IMR-90 (cell line): ENCODE data around the gene ALAS2. TPM values are rescaled to one million over a fixed set of nuclear protein-coding genes. Genes with fewer than 3 reads are reported as not detected.

Source experiments
- ATAC-seq: fragments of 200-7000 bp; cut with Tn5 transposase; 2 replicates; pipeline ENCODE4 v1.9.1; 2020; ENCODE audit warnings: low read depth, mild to moderate bottlenecking, moderate library complexity
- BruUV-seq: library from RNA; stranded (reverse); fragments of 400-500 nt; replicated peaks from 2 replicates; lab custom pipeline; 2021; lab: Mats Ljungman, UMichigan
- CTCF ChIA-PET: fragments of 300-600 bp; formaldehyde crosslinking; extraction: SDS; loops from one replicate; lab custom pipeline; 2021; ENCODE audit warnings: antibody characterized with exemption; lab: Yijun Ruan, JAX
- POLR2A ChIA-PET: fragments of 300-600 bp; sonication (Branson Sonifier 250); formaldehyde crosslinking; loops from one replicate; lab custom pipeline; 2022; ENCODE audit warnings: antibody characterized with exemption; ENCODE audit not compliant: unreplicated experiment; lab: Charles Lee
- DNase-seq: peaks from one replicate; pipeline ENCODE4 v3.0.0; 2013
- H2AFZ ChIP-seq: replicated peaks from 2 replicates; pipeline ENCODE3; 2013; ENCODE audit warnings: low read length, mild to moderate bottlenecking; ENCODE audit not compliant: poor library complexity
- H2AK5ac ChIP-seq: 2 replicates; pipeline ENCODE4 v1.6.1; 2013; ENCODE audit warnings: low read depth, low read length, inconsistent platforms
- H2AK9ac ChIP-seq: replicated peaks from 2 replicates; pipeline ENCODE3; 2013; ENCODE audit warnings: mild to moderate bottlenecking, low read depth, low read length, moderate library complexity; ENCODE audit not compliant: poor library complexity
- H2BK120ac ChIP-seq: 2 replicates; pipeline ENCODE4 v1.6.1; 2013; ENCODE audit warnings: low read depth, low read length, inconsistent platforms
- H2BK15ac ChIP-seq: 3 replicates; pipeline ENCODE4 v1.6.1; 2013; ENCODE audit warnings: low read depth, low read length, inconsistent platforms
- H2BK20ac ChIP-seq: 2 replicates; pipeline ENCODE4 v1.6.1; 2013; ENCODE audit warnings: low read depth, mild to moderate bottlenecking, inconsistent platforms, low read length, moderate library complexity
- H2BK5ac ChIP-seq: 2 replicates; pipeline ENCODE4 v1.6.1; 2013; ENCODE audit warnings: mild to moderate bottlenecking, low read depth, low read length, inconsistent platforms; ENCODE audit not compliant: poor library complexity, severe bottlenecking
- H3K14ac ChIP-seq: replicated peaks from 2 replicates; pipeline ENCODE4 v1.6.1; 2013; ENCODE audit warnings: low read depth, low read length, inconsistent platforms
- H3K18ac ChIP-seq: 2 replicates; pipeline ENCODE4 v1.6.1; 2013; ENCODE audit warnings: low read depth, low read length, control low read depth
- H3K23ac ChIP-seq: 2 replicates; pipeline ENCODE4 v1.6.1; 2013; ENCODE audit warnings: low read depth, low read length, inconsistent platforms
- H3K27ac ChIP-seq: 2 replicates; pipeline ENCODE4 v1.5.1; 2013; ENCODE audit warnings: mild to moderate bottlenecking, control low read depth, low read length; ENCODE audit not compliant: insufficient read depth
- H3K27me3 ChIP-seq: 2 replicates; pipeline ENCODE4 v1.6.1; 2013; ENCODE audit warnings: low read length; ENCODE audit not compliant: control insufficient read depth, insufficient read depth
- H3K36me3 ChIP-seq: 2 replicates; pipeline ENCODE4 v1.6.1; 2013; ENCODE audit warnings: low read length, mixed read lengths; ENCODE audit not compliant: control insufficient read depth, insufficient read depth
- H3K4ac ChIP-seq: 2 replicates; pipeline ENCODE4 v1.6.1; 2013; ENCODE audit warnings: low read depth, low read length, inconsistent platforms
- H3K4me1 ChIP-seq: 2 replicates; pipeline ENCODE4 v1.6.1; 2013; ENCODE audit warnings: low read length, mixed read lengths; ENCODE audit not compliant: control insufficient read depth, insufficient read depth
- H3K4me2 ChIP-seq: 2 replicates; pipeline ENCODE4 v1.6.1; 2013; ENCODE audit warnings: low read depth, mild to moderate bottlenecking, control low read depth, low read length, moderate library complexity
- H3K4me3 ChIP-seq: 2 replicates; pipeline ENCODE4 v1.5.1; 2013; ENCODE audit warnings: low read depth, mild to moderate bottlenecking, control low read depth, low read length, moderate library complexity; ENCODE audit not compliant: insufficient read depth
- H3K56ac ChIP-seq: 2 replicates; pipeline ENCODE4 v1.6.1; 2013; ENCODE audit warnings: low read length, inconsistent platforms; ENCODE audit not compliant: insufficient read depth; ENCODE audit errors: extremely low read depth
- H3K79me1 ChIP-seq, 2 experiments: 2 replicates each; pipeline ENCODE4 v1.6.1; 2013; ENCODE audit warnings: low read length in 2 of 2, inconsistent platforms in 1 of 2, low read depth in 1 of 2
- H3K9ac ChIP-seq: 2 replicates; pipeline ENCODE4 v1.6.1; 2013; ENCODE audit warnings: low read depth, low read length, control low read depth
- H3K9me1 ChIP-seq: 2 replicates; pipeline ENCODE4 v1.6.1; 2013; ENCODE audit warnings: low read length, inconsistent platforms; ENCODE audit not compliant: insufficient read depth
- H3K9me3 ChIP-seq: 2 replicates; pipeline ENCODE4 v1.6.1; 2013; ENCODE audit warnings: low read length; ENCODE audit not compliant: control insufficient read depth, insufficient read depth
- H4K20me1 ChIP-seq: 2 replicates; pipeline ENCODE4 v1.6.1; 2013; ENCODE audit warnings: low read length, inconsistent platforms; ENCODE audit not compliant: insufficient read depth
- H4K5ac ChIP-seq: 2 replicates; pipeline ENCODE4 v1.6.1; 2013; ENCODE audit warnings: mild to moderate bottlenecking, low read depth, low read length, control low read depth
- H4K8ac ChIP-seq, 2 experiments: 2 replicates each; pipeline ENCODE4 v1.6.1; 2013; ENCODE audit warnings: low read depth in 2 of 2, low read length in 2 of 2, control low read depth in 1 of 2, inconsistent platforms in 1 of 2
- H4K91ac ChIP-seq: 2 replicates; pipeline ENCODE4 v1.6.1; 2013; ENCODE audit warnings: low read depth, low read length, inconsistent platforms; ENCODE audit not compliant: insufficient read depth
- BHLHE40 ChIP-seq: fragments of 150-350 bp; IDR thresholded peaks from 2 replicates; pipeline ENCODE4 v1.6.1; 2016; ENCODE audit warnings: mild to moderate bottlenecking, low read depth, low read length
- CEBPB ChIP-seq: IDR thresholded peaks from 2 replicates; pipeline ENCODE4 v1.6.1; 2012; ENCODE audit warnings: low read depth, low read length, improper control_type of control experiment
- MAZ ChIP-seq: IDR thresholded peaks from 2 replicates; pipeline ENCODE4 v1.6.1; 2012; ENCODE audit warnings: low read depth, mild to moderate bottlenecking, low read length, improper control_type of control experiment, moderate library complexity, borderline replicate concordance
- WGBS, 2 experiments: methylation state at CpG; one replicate each; pipeline versions ENCODE4 v1.1.5 to v1.1.7; 2013; ENCODE audit warnings: missing lambda C conversion rate in 2 of 2; ENCODE audit not compliant: insufficient read length in 1 of 2; ENCODE audit errors: extremely low coverage in 2 of 2; 5-methylcytosine and 5-hydroxymethylcytosine counted together
- dilution Hi-C: fragments of 300-500 bp; cut with HindIII; formaldehyde crosslinking; loops from one replicate; pipeline ENCODE4 v1.14.3; 2018; ENCODE audit warnings: low sequenced_read_pairs; ENCODE audit not compliant: unreplicated experiment
- in situ Hi-C: fragments of 300-500 bp; cut with MboI; formaldehyde crosslinking; loops from 3 replicates; pipeline ENCODE4 v1.14.3; 2019; ENCODE audit warnings: low sequenced_read_pairs, inconsistent platforms, mixed read lengths
- intact Hi-C: fragments of 100-400 bp; cut with micrococcal nuclease; formaldehyde crosslinking; loops from 2 replicates; pipeline ENCODE4 v1.10.0; 2022
- polyA plus RNA-seq, 3 experiments: library from polyadenylated mRNA; depleted of rRNA; stranded (reverse); fragments of >200 nt; gene quantifications; 2 replicates each; pipeline ENCODE4 v1.2.3, GENCODE V29; 2012; ENCODE audit warnings: low replicate concordance in 1 of 3
- total RNA-seq: library from RNA; depleted of rRNA; stranded (reverse); fragments of >200 nt; gene quantifications from 2 replicates; pipeline ENCODE4 v1.2.3, GENCODE V29; 2012

The ALAS2 gene
- total and polyA plus RNA-seq, 2 of the 4 experiments (the other 2 are of a cell fraction) = not detected

- intact Hi-C loops (no loop called here), dilution Hi-C loops (no loop called here)
- no peak overlapping the region for H3K4ac ChIP-seq
Measured at GRCh38 chrX:55007656-55008055, 23.1 kb downstream of the ALAS2 start.

More at GRCh38 chrX:55007656-55008055, 23.1 kb downstream of the ALAS2 start:
- no CpG with 5 or more reads among the region's 6 CpGs for WGBS, 2 experiments
- Histone ChIP-seq H2BK120ac (no peak overlapping the region), H4K8ac (no peak overlapping the region), H3K18ac (no peak overlapping the region), H2BK15ac (no peak overlapping the region), H3K9ac (no peak overlapping the region), H2AK5ac (no peak overlapping the region), H4K5ac (no peak overlapping the region), H2AK9ac (peak overlapping the region; percentile 33), H3K4me2 (no peak overlapping the region), H2BK5ac (no peak overlapping the region), H4K20me1 (peaks cover 6% of the 10 kb centered on the region; the same call in 1 of the 2 replicates), H3K36me3 (peaks cover 7% of the 10 kb centered on the region), H3K9me3 (no peaks in the 10 kb centered on the region), H3K4me3 (no peak overlapping the region), H3K9me1 (peaks cover 3% of the 10 kb centered on the region), H3K56ac (no peak overlapping the region), H2AFZ (no peak overlapping the region), H3K79me1 (no peaks in the 10 kb centered on the region; a peak in 1 of 4 replicates), H4K91ac (no peak overlapping the region), H3K4me1 (peaks cover 4% of the 10 kb centered on the region), H3K23ac (no peak overlapping the region), H2BK20ac (no peak overlapping the region), H3K27ac (no peak overlapping the region), H3K14ac (no peak overlapping the region), H3K27me3 (no peaks in the 10 kb centered on the region)
- ATAC-seq = peak; percentile 91
- in situ Hi-C loops = no loop called here
- ChIA-PET POLR2A (no interaction called here), CTCF (no interaction called here)
- BruUV-seq = no TSS peak
- DNase-seq = peak; percentile 63
- peak; percentile 60 for TF ChIP-seq MAZ
- TF ChIP-seq BHLHE40 = no peak
- 0 out of 2 replicates have a peak, but pooled peaks have one; percentile 21 for TF ChIP-seq CEBPB
